ENCODE data around the gene GPR17.

DNA sequence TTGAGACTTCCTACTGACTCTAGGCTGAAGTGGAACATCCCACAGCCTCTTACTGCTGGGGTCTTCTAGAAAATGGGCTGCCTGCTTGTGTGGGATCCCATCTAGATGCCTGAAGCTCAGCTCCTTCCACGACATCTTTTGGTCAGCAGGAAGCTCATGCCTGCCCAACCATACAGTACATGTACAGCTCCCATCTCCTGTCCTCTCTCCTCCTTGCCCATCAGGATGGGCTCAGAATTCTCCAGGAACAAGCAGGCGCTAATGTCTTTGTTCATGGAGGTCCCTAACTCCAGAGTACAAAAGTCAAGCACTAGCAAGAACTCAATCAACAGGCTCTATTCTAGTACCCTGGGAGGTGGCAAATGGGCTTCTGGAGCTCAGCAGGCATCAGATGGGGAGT is 31.7 kb upstream of the GPR17 start:
- TF ChIP-seq, protein P1, sequence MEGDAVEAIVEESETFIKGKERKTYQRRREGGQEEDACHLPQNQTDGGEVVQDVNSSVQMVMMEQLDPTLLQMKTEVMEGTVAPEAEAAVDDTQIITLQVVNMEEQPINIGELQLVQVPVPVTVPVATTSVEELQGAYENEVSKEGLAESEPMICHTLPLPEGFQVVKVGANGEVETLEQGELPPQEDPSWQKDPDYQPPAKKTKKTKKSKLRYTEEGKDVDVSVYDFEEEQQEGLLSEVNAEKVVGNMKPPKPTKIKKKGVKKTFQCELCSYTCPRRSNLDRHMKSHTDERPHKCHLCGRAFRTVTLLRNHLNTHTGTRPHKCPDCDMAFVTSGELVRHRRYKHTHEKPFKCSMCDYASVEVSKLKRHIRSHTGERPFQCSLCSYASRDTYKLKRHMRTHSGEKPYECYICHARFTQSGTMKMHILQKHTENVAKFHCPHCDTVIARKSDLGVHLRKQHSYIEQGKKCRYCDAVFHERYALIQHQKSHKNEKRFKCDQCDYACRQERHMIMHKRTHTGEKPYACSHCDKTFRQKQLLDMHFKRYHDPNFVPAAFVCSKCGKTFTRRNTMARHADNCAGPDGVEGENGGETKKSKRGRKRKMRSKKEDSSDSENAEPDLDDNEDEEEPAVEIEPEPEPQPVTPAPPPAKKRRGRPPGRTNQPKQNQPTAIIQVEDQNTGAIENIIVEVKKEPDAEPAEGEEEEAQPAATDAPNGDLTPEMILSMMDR (conservative IDR thresholded peaks at IDR 0.05 in 1 of 2, IDR thresholded peaks at IDR 0.05 in 1 of 2; ENCODE audit: extremely low read depth in 1 of 2, insufficient read depth in 1 of 2, low read depth in 1 of 2, low read length in 2 of 2), result no peak
- TF ChIP-seq EZH2 (IDR thresholded peaks at IDR 0.05; ENCODE audit: borderline replicate concordance, low read length), result no peak
